ENCODE measurements around the gene DNAH9. TPM values are rescaled to one million over a fixed set of nuclear protein-coding genes. Genes with fewer than 3 reads are reported as not detected.

DNAH9 gene
- total RNA-seq (2014; rRNA removed; shearing (Covaris generic)), result not detected in 2 replicates
- polyA plus RNA-seq (2014; cell fraction: nucleus; rRNA removed), result not detected in 2 replicates

- peak; percentile 46 for DNase-seq (ENCODE audit: extremely low read depth, low read depth)
Measured at GRCh38 chr17:11598274-11599221, at the start of gene DNAH9. DNAH9 (plus strand) TSS chr17:11598470; CDS start chr17:11598499, 29 bp downstream.

GRCh38 chr17:11550431-11550830 is 47.8 kb upstream of the DNAH9 start:
- DNase-seq (ENCODE audit: extremely low read depth, low read depth), result no peak

- DNase-seq (ENCODE audit: extremely low read depth, low read depth), result no peak
Measured at GRCh38 chr17:11551442-11551841, 46.8 kb upstream of the DNAH9 start.

- DNase-seq (ENCODE audit: extremely low read depth, low read depth), result no peak
Measured at GRCh38 chr17:11553135-11553534, 45.1 kb upstream of the DNAH9 start.

- no peak for DNase-seq (ENCODE audit: extremely low read depth, low read depth)
Measured at GRCh38 chr17:11554042-11554441, 44.2 kb upstream of the DNAH9 start.

- DNase-seq (ENCODE audit: extremely low read depth, low read depth), result no peak
Measured at GRCh38 chr17:11554542-11554941, 43.7 kb upstream of the DNAH9 start.

GRCh38 chr17:11555530-11555929 is 42.7 kb upstream of the DNAH9 start:
- DNase-seq (ENCODE audit: extremely low read depth, low read depth), result no peak

GRCh38 chr17:11557727-11558452 is 40.4 kb upstream of the DNAH9 start:
- DNase-seq (ENCODE audit: extremely low read depth, low read depth), result no peak

GRCh38 chr17:11558681-11559234 is 39.5 kb upstream of the DNAH9 start:
- DNase-seq (ENCODE audit: extremely low read depth, low read depth), result no peak

GRCh38 chr17:11559601-11560000 is 38.7 kb upstream of the DNAH9 start:
- no peak for DNase-seq (ENCODE audit: extremely low read depth, low read depth)

GRCh38 chr17:11561281-11561680 is 37.0 kb upstream of the DNAH9 start:
- no peak for DNase-seq (ENCODE audit: extremely low read depth, low read depth)

- no peak for DNase-seq (ENCODE audit: extremely low read depth, low read depth)
Measured at GRCh38 chr17:11561702-11562101, 36.6 kb upstream of the DNAH9 start.

- DNase-seq (ENCODE audit: extremely low read depth, low read depth), result no peak
Measured at GRCh38 chr17:11564589-11565380, 33.5 kb upstream of the DNAH9 start.

GRCh38 chr17:11565591-11565990 is 32.7 kb upstream of the DNAH9 start:
- DNase-seq (ENCODE audit: extremely low read depth, low read depth), result no peak

GRCh38 chr17:11578998-11579397 is 19.3 kb upstream of the DNAH9 start:
- no peak for DNase-seq (ENCODE audit: extremely low read depth, low read depth)

GRCh38 chr17:11580677-11581076 is 17.6 kb upstream of the DNAH9 start:
- DNase-seq (ENCODE audit: extremely low read depth, low read depth), result no peak

GRCh38 chr17:11582217-11582616 is 16.1 kb upstream of the DNAH9 start:
- DNase-seq (ENCODE audit: extremely low read depth, low read depth), result no peak

- no peak for DNase-seq (ENCODE audit: extremely low read depth, low read depth)
Measured at GRCh38 chr17:11583306-11583992, 14.8 kb upstream of the DNAH9 start.

- DNase-seq (ENCODE audit: extremely low read depth, low read depth), result no peak
Measured at GRCh38 chr17:11589716-11590115, 8.6 kb upstream of the DNAH9 start.

- no peak for DNase-seq (ENCODE audit: extremely low read depth, low read depth)
Measured at GRCh38 chr17:11601661-11602060, 3.4 kb downstream of the DNAH9 start.

Data from NCI-H460 (cell line).